Measurements from ENCODE around the gene HOXB3.

GRCh38 chr17:48510761-48511604 is 79.1 kb downstream of the HOXB3 start:
- TF ChIP-seq CTCF (IDR thresholded peaks at IDR 0.05) (no peak), POLR2A (IDR thresholded peaks at IDR 0.05) (no peak)

Measured in prostate gland (tissue), 2 donors.